GM21717 (cell line): Measurements from ENCODE around the gene CTU1.
"Not testable (repeated sequence)": the region's sequence is repeated elsewhere in the genome, so short reads cannot be mapped to it uniquely, and the experiment has no call there.

ENCODE experiments used
- ATAC-seq: cut with Tn5 transposase; IDR thresholded peaks from one replicate; pipeline ENCODE4 v1.9.1; 2021; ENCODE audit warnings: mild to moderate bottlenecking, moderate library complexity; ENCODE audit not compliant: unreplicated experiment

Gene CTU1

GRCh38 chr19:51108066-51108804 is at the start of gene CTU1:
Gene CTU1 (minus strand): TSS chr19:51108409. CDS start chr19:51104569, 3,840 bp downstream.
- peak; percentile 86 for ATAC-seq

- ATAC-seq, result no peak
These were observed 49.1 kb upstream of the CTU1 start for GRCh38 chr19:51157265-51157664.

GRCh38 chr19:51156710-51157109 is 48.5 kb upstream of the CTU1 start:
- no peak for ATAC-seq

GRCh38 chr19:51150627-51151026 is 42.4 kb upstream of the CTU1 start:
- no peak for ATAC-seq

- ATAC-seq, result no peak
These were observed 40.4 kb upstream of the CTU1 start for GRCh38 chr19:51148580-51148979.

GRCh38 chr19:51147663-51148062 is 39.5 kb upstream of the CTU1 start:
- no peak for ATAC-seq

- no peak for ATAC-seq
These were observed 38.5 kb upstream of the CTU1 start for GRCh38 chr19:51146751-51147150.

- ATAC-seq, result no peak
These were observed 37.8 kb upstream of the CTU1 start for GRCh38 chr19:51145916-51146493.

- ATAC-seq, result no peak
These were observed 36.4 kb upstream of the CTU1 start for GRCh38 chr19:51144482-51145045.

GRCh38 chr19:51143486-51143885 is 35.3 kb upstream of the CTU1 start:
- no peak for ATAC-seq

GRCh38 chr19:51142809-51143475 is 34.7 kb upstream of the CTU1 start:
- not testable (repeated sequence) for ATAC-seq

- no peak for ATAC-seq
These were observed 33.9 kb upstream of the CTU1 start, which contains the start of gene SIGLEC7 for GRCh38 chr19:51142119-51142518. Gene SIGLEC7 (plus strand): TSS chr19:51142301. CDS start chr19:51142370, 69 bp downstream.

- ATAC-seq, result no peak
These were observed 33.0 kb upstream of the CTU1 start for GRCh38 chr19:51141181-51141580.

- ATAC-seq, result no peak
These were observed 32.2 kb upstream of the CTU1 start for GRCh38 chr19:51140441-51140840.

GRCh38 chr19:51139299-51140014 is 31.2 kb upstream of the CTU1 start:
- ATAC-seq, result no peak

GRCh38 chr19:51138549-51138979 is 30.4 kb upstream of the CTU1 start:
- no peak for ATAC-seq

- no peak for ATAC-seq
These were observed 29.7 kb upstream of the CTU1 start for GRCh38 chr19:51137792-51138425.

GRCh38 chr19:51136851-51137551 is 28.8 kb upstream of the CTU1 start:
- no peak for ATAC-seq

- no peak for ATAC-seq
These were observed 28.0 kb upstream of the CTU1 start for GRCh38 chr19:51135986-51136762.
